SIG-M5 treated with dmso at 0.1 percent for 504 hours (cell line): ENCODE data around the gene ECT2L.
"Not testable (repeated sequence)": the region's sequence is repeated elsewhere in the genome, so short reads cannot be mapped to it uniquely, and the experiment has no call there.

Experiments used
- DNase-seq: peaks from one replicate; lab custom pipeline; 2025; ENCODE audit not compliant: unreplicated experiment; lab: John Stamatoyannopoulos, UW

The ECT2L gene

GRCh38 chr6:138926579-138926978 lies 130.7 kb downstream of the ECT2L start:
- DNase-seq, result no peak

GRCh38 chr6:138931660-138932059 lies 135.8 kb downstream of the ECT2L start:
- DNase-seq, result no peak

- not testable (repeated sequence) for DNase-seq
Measured at GRCh38 chr6:138936873-138937272, 141.0 kb downstream of the ECT2L start.

GRCh38 chr6:138943089-138943625 lies 147.3 kb downstream of the ECT2L start:
- DNase-seq, result no peak

- DNase-seq, result no peak
Measured at GRCh38 chr6:138944412-138944811, 148.5 kb downstream of the ECT2L start.

GRCh38 chr6:138945354-138945753 lies 149.5 kb downstream of the ECT2L start:
- DNase-seq, result no peak

GRCh38 chr6:138948004-138948403 lies 152.1 kb downstream of the ECT2L start:
- DNase-seq, result no peak

GRCh38 chr6:138948546-138949179 lies 152.8 kb downstream of the ECT2L start:
- DNase-seq, result no peak

GRCh38 chr6:138953451-138953850 lies 157.6 kb downstream of the ECT2L start:
- no peak for DNase-seq
